ENCODE measurements around the gene GAB2. TPM values are rescaled to one million over a fixed set of nuclear protein-coding genes. Genes with fewer than 3 reads are reported as not detected.
A peak's percentile ranks its signal among the peaks of the same experiment; 100 is the strongest.

GAB2 gene
- total and polyA plus RNA-seq, 8 donors: 18.8 to 59.6 (median 19.7) TPM

GRCh38 chr11:78372114-78372768 is 45.4 kb downstream of the GAB2 start:
- peak; percentile 30 for ATAC-seq

GRCh38 chr11:78371221-78371891 is 46.3 kb downstream of the GAB2 start:
- ATAC-seq: peak; percentile 35
- Histone ChIP-seq H3K27ac (peak overlapping the region; percentile 53 to 63), H3K4me1 (peaks cover 12 to 28% of the 10 kb centered on the region in 2 donors), H3K27me3 (no peaks in the 10 kb centered on the region), H3K36me3 (no peaks in the 10 kb centered on the region), H3K9me3 (no peaks in the 10 kb centered on the region), H3K4me3 (no peak overlapping the region)
- TF ChIP-seq CTCF (IDR thresholded peaks at IDR 0.05): no peak
- intact Hi-C loops (cut with DNase I): no loop called here
- no peak for DNase-seq

More at GRCh38 chr11:78372114-78372768, 45.4 kb downstream of the GAB2 start:
- Histone ChIP-seq H3K27me3 (no peaks in the 10 kb centered on the region), H3K4me1 (peaks cover 12 to 28% of the 10 kb centered on the region in 2 donors), H3K27ac (no peak overlapping the region), H3K36me3 (peaks cover 0 to 5% of the 10 kb centered on the region in 2 donors), H3K4me3 (no peak overlapping the region), H3K9me3 (peaks cover 0 to 6% of the 10 kb centered on the region in 2 donors)
- no peak for TF ChIP-seq CTCF (IDR thresholded peaks at IDR 0.05)
- no peak for DNase-seq
- intact Hi-C loops (cut with DNase I): no loop called here

- H3K9me3 ChIP-seq: no peaks in the 10 kb centered on the region
Measured at GRCh38 chr11:78370406-78371172, 47.0 kb downstream of the GAB2 start.

GRCh38 chr11:78365381-78365792 is 52.2 kb downstream of the GAB2 start:
- H3K27ac ChIP-seq: peak overlapping the region in 1 of 2 donors; percentile 35
- H3K4me1 ChIP-seq: peaks cover 22 to 40% of the 10 kb centered on the region in 2 donors
- ATAC-seq: peak; percentile 88
- TF ChIP-seq CTCF (IDR thresholded peaks at IDR 0.05): no peak
- H3K36me3 ChIP-seq: no peaks in the 10 kb centered on the region
- no peak overlapping the region for H3K4me3 ChIP-seq
- no peaks in the 10 kb centered on the region for H3K9me3 ChIP-seq
- intact Hi-C loops (cut with DNase I): no loop called here
- no peaks in the 10 kb centered on the region for H3K27me3 ChIP-seq
- DNase-seq: no peak

More at GRCh38 chr11:78370406-78371172, 47.0 kb downstream of the GAB2 start:
- H3K27me3 ChIP-seq: no peaks in the 10 kb centered on the region
- no peaks in the 10 kb centered on the region for H3K36me3 ChIP-seq
- H3K4me1 ChIP-seq: peaks cover 17 to 27% of the 10 kb centered on the region in 2 donors
- no peak overlapping the region for H3K4me3 ChIP-seq
- intact Hi-C loops (cut with DNase I): no loop called here
- TF ChIP-seq CTCF (IDR thresholded peaks at IDR 0.05): no peak
- ATAC-seq (peak; percentile 95), DNase-seq (peak in 1 of 4 donors; percentile 56)
- H3K27ac ChIP-seq: peak overlapping the region; percentile 53 to 63

Data from left lung (tissue), 10 donors.